C4-2B (cell line): ENCODE measurements around the gene PDE4D.

Experiments used
- H3K27ac ChIP-seq: fragments of 450-650 bp; 2 replicates; pipeline ENCODE4 v1.5.1; 2017
- CTCF ChIP-seq: fragments of 450-650 bp; conservative IDR thresholded peaks from 2 replicates; pipeline ENCODE4 v1.5.1; 2017; ENCODE audit warnings: mild to moderate bottlenecking
- ZFX ChIP-seq: fragments of 450-650 bp; IDR thresholded peaks from 2 replicates; pipeline ENCODE4 v1.6.1; 2017

Gene PDE4D

GRCh38 chr5:59158637-59159391 is 734.7 kb downstream of the PDE4D start:
- no peak for TF ChIP-seq ZFX
- TF ChIP-seq CTCF: no peak
- H3K27ac ChIP-seq: no peak overlapping the region

DNA sequence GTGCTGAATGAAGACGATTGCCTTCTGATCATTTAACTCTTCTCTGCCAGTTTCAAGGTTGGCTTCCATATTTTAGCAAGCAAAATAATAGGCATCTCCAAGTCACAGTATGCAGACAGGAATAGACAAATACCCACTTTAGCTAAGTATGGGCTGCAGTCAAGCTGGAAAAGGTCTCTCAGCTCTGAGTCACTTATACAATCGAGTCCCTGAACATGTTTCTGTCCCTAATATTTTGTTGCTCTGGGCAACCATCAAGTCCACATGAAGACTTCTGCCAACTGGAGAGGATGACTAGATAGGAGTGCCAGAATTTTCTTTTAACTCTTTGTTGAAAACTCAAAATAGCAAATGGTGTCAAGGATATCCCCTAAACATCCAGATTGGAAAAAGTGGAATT is 735.4 kb downstream of the PDE4D start:
- no peak for TF ChIP-seq CTCF
- no peak for TF ChIP-seq ZFX
- H3K27ac ChIP-seq: no peak overlapping the region

DNA sequence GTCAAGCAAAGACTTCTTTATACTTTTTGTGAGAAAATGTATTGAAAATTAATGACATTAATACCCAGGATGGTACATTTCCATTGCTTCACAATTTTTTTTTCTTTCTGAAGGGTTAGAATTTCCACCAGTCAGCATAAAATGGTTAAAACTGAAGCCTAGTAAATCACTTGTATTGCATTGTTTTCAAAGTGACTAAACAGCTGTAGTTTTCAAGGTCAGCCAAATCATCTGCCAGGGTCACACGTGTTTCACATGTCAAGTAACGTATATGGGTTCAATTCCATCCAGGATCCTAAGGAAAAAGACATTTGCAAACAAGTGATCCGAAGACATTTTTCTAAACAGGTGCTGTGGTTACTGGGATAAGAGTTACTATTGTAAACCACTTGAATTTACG is 736.5 kb downstream of the PDE4D start:
- TF ChIP-seq CTCF: no peak
- TF ChIP-seq ZFX: no peak
- no peak overlapping the region for H3K27ac ChIP-seq

DNA sequence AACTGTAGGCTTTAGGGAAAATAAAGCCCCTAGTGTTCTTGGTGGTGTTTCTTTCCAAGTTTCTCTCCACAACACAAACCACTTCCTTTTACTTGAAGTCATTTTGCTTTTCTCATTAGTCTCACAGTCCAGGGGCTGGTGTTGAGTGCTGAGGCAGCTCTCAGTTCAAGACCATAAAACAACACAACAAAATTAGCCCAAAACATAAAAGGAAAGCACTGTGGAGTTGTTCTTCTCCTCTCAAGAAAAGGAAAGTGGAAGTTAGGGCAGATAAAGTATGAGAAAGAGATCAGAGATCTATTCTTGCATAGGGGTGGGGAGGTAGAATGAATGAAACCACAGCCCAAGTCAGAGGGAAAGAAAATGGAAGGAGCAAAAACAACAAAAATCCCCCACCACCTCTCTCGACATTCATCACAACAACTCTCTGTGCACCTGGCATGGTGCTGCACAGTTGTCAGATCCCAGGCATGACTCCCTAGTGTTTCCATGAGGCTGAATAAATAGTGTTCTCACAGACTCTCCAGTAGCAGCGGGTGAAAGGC is 740.8 kb downstream of the PDE4D start:
- TF ChIP-seq CTCF: no peak
- TF ChIP-seq ZFX: no peak
- no peak overlapping the region for H3K27ac ChIP-seq

GRCh38 chr5:59151162-59151889 is 742.2 kb downstream of the PDE4D start:
- TF ChIP-seq CTCF (no peak), ZFX (no peak)

DNA sequence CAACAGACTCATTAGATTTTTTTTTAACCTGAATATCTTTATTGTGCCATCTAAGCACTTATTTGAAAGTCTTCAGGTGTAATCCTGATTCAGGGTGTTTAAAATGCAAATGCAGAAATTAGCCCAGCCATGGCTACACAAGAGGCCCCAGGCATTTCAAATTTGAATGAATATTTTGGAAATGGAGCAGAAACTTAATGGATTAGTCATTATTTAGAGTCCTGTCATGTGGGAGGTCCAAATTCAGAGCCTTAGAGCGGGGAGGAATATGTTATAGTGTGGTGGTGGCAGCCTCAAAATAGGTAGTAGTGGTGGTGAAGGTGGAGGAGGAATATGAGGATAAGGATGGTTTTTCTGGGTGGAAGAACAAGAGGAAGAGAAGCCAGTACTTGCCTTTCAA is 743.7 kb downstream of the PDE4D start:
- TF ChIP-seq ZFX (no peak), CTCF (no peak)
- H3K27ac ChIP-seq: no peak overlapping the region

More at GRCh38 chr5:59151162-59151889, 742.2 kb downstream of the PDE4D start:
- H3K27ac ChIP-seq: no peak overlapping the region

DNA sequence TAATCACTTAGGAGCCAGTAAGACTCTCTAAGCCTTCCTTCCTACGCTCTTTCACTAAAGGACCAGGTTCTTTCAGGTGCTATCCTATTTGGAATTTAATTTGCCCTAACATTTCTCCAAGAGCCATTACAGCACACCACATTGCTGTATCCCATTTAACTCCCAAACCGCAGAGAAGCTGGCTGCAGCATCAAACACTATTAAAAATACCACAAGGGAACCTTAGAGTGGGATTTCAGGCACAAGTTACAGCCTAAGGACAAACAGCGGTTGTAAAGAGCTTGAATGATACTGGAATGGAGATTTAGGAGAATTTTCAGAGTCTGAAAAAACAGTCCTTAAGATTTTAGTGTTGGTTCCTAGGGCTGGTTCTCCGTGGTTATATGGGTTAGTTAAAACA is 744.3 kb downstream of the PDE4D start:
- no peak overlapping the region for H3K27ac ChIP-seq
- TF ChIP-seq CTCF: no peak
- TF ChIP-seq ZFX: no peak
